HG03175 (cell line): ENCODE results near the gene MBNL1.
A peak's percentile ranks its signal among the peaks of the same experiment; 100 is the strongest.

Experiments used
- ATAC-seq: cut with Tn5 transposase; IDR thresholded peaks from one replicate; pipeline ENCODE4 v1.9.1; 2021; ENCODE audit warnings: mild to moderate bottlenecking, moderate library complexity; ENCODE audit not compliant: unreplicated experiment

Gene MBNL1

GRCh38 chr3:152295344-152295743, 26.6 kb downstream of the MBNL1 start:
- no peak for ATAC-seq

GRCh38 chr3:152295806-152296205, 27.1 kb downstream of the MBNL1 start:
- no peak for ATAC-seq

GRCh38 chr3:152296382-152296781, 27.7 kb downstream of the MBNL1 start:
- no peak for ATAC-seq

- no peak for ATAC-seq
Observed at GRCh38 chr3:152296971-152297370, 28.2 kb downstream of the MBNL1 start.

- peak; percentile 70 for ATAC-seq
Observed at GRCh38 chr3:152298393-152299248, 29.9 kb downstream of the MBNL1 start.

- no peak for ATAC-seq
Observed at GRCh38 chr3:152299249-152299976, 30.7 kb downstream of the MBNL1 start.

- no peak for ATAC-seq
Observed at GRCh38 chr3:152300029-152300731, 31.5 kb downstream of the MBNL1 start.

- ATAC-seq, result no peak
Observed at GRCh38 chr3:152301745-152302181, 33.0 kb downstream of the MBNL1 start.

GRCh38 chr3:152302521-152303021, 33.8 kb downstream of the MBNL1 start:
- peak; percentile 71 for ATAC-seq

GRCh38 chr3:152304160-152304559, 35.4 kb downstream of the MBNL1 start:
- no peak for ATAC-seq

- ATAC-seq, result no peak
Observed at GRCh38 chr3:152305075-152305474, 36.3 kb downstream of the MBNL1 start.

GRCh38 chr3:152307829-152308474, 39.2 kb downstream of the MBNL1 start:
- ATAC-seq, result no peak

GRCh38 chr3:152308475-152308844, 39.7 kb downstream of the MBNL1 start:
- ATAC-seq, result no peak

GRCh38 chr3:152309031-152309430, 40.3 kb downstream of the MBNL1 start:
- ATAC-seq, result no peak

GRCh38 chr3:152309535-152310307, 41.0 kb downstream of the MBNL1 start:
- no peak for ATAC-seq

- ATAC-seq, result no peak
Observed at GRCh38 chr3:152313430-152313829, 44.7 kb downstream of the MBNL1 start.

- no peak for ATAC-seq
Observed at GRCh38 chr3:152313914-152314313, 45.2 kb downstream of the MBNL1 start.

- no peak for ATAC-seq
Observed at GRCh38 chr3:152314677-152315353, 46.1 kb downstream of the MBNL1 start.

GRCh38 chr3:152315623-152316022, 46.9 kb downstream of the MBNL1 start:
- no peak for ATAC-seq
